K562 (cell line): ENCODE data around the gene ENPP6. TPM values are rescaled to one million over a fixed set of nuclear protein-coding genes. Genes with fewer than 3 reads are reported as not detected.

ENCODE experiments used
- ATAC-seq: fragments of 200-7000 bp; cut with Tn5 transposase; 3 replicates; pipeline ENCODE4 v1.9.1; 2020; ENCODE audit warnings: moderate library complexity
- BruUV-seq: library from RNA; stranded (reverse); fragments of 400-500 nt; replicated peaks from 2 replicates; lab custom pipeline; 2021; lab: Mats Ljungman, UMichigan
- CTCF ChIA-PET: fragments of 300-600 bp; formaldehyde crosslinking; extraction: SDS; loops from one replicate; lab custom pipeline; 2021; ENCODE audit warnings: low intra/inter-chr PET ratio; lab: Yijun Ruan, JAX
- POLR2A ChIA-PET: fragments of 300-600, 350-650 bp; sonication (Branson Sonifier 250); formaldehyde crosslinking; extraction: SDS; loops from one replicate; lab custom pipeline; 2021; ENCODE audit warnings: antibody characterized with exemption, inconsistent platforms; lab: Yijun Ruan, JAX
- DNase-seq, 4 experiments: peaks; one replicate each; pipeline versions ENCODE4 v3.0.0 to v3.0.0-alpha.2; 2011 to 2018; ENCODE audit warnings: low spot score in 3 of 4, mixed read lengths in 3 of 4; ENCODE audit errors: extremely low read depth in 1 of 4
- FAIRE-seq: peaks from 2 replicates; lab custom pipeline; 2011; peaks lifted over from hg19 to GRCh38; lab: Jason Lieb, UNC
- H2AFZ ChIP-seq: 2 replicates; pipeline ENCODE4 v1.6.0; 2011; ENCODE audit warnings: low read depth, low read length, control low read depth, inconsistent platforms
- H3K27ac ChIP-seq: fragments of 200-600 bp; 3 replicates; pipeline ENCODE4 v1.8.0; 2011; ENCODE audit warnings: low read depth, mild to moderate bottlenecking, control low read depth, inconsistent platforms, low read length, moderate library complexity, mixed read lengths; ENCODE audit errors: extremely low read depth
- H3K27me3 ChIP-seq, 2 experiments: fragments of 300-600 bp in 1 of 2; 2 replicates in 1 of 2; 3 replicates in 1 of 2; pipeline versions ENCODE4 v1.6.0 to v1.8.0; 2011; ENCODE audit warnings: inconsistent platforms in 2 of 2, low read length in 2 of 2, mild to moderate bottlenecking in 1 of 2, mixed read lengths in 1 of 2, moderate library complexity in 1 of 2; ENCODE audit not compliant: control insufficient read depth in 2 of 2, insufficient read depth in 2 of 2
- H3K36me3 ChIP-seq: fragments of 300-600 bp; 3 replicates; pipeline ENCODE4 v1.8.0; 2011; ENCODE audit warnings: mild to moderate bottlenecking, low read length, inconsistent platforms; ENCODE audit not compliant: control insufficient read depth, insufficient read depth
- H3K4me1 ChIP-seq, 2 experiments: fragments of 200-600 bp in 1 of 2; replicated peaks in 1 of 2; 2 replicates in 1 of 2; 3 replicates in 1 of 2; pipeline versions ENCODE4 v1.5.1 to v1.8.0; 2011; ENCODE audit warnings: inconsistent platforms in 2 of 2, low read length in 2 of 2, mild to moderate bottlenecking in 1 of 2, mixed read lengths in 1 of 2, moderate library complexity in 1 of 2; ENCODE audit not compliant: control insufficient read depth in 2 of 2, insufficient read depth in 2 of 2
- H3K4me2 ChIP-seq: 2 replicates; pipeline ENCODE4 v1.6.1; 2011; ENCODE audit warnings: low read length, control low read depth, inconsistent platforms, mixed read lengths; ENCODE audit not compliant: insufficient read depth
- H3K4me3 ChIP-seq: fragments of 200-600 bp; sonication (generic), shearing (Covaris generic); 2 replicates; pipeline ENCODE4 v1.5.1; 2016; ENCODE audit warnings: control low read depth, inconsistent platforms
- H3K79me2 ChIP-seq: fragments of 200-600 bp; 3 replicates; pipeline ENCODE4 v1.8.0; 2011; ENCODE audit warnings: low read length, inconsistent platforms; ENCODE audit not compliant: control insufficient read depth, insufficient read depth
- H3K9ac ChIP-seq, 2 experiments: 2 replicates each; pipeline versions ENCODE4 v1.6.0 to v1.6.1; 2011; ENCODE audit warnings: low read depth in 2 of 2, low read length in 2 of 2, control low read depth in 1 of 2, inconsistent platforms in 1 of 2, mild to moderate bottlenecking in 1 of 2, mixed read lengths in 1 of 2; ENCODE audit not compliant: insufficient read depth in 1 of 2
- H3K9me1 ChIP-seq: one replicate; pipeline ENCODE4 v1.6.0; 2011; ENCODE audit warnings: inconsistent platforms, mild to moderate bottlenecking, low read length, moderate library complexity; ENCODE audit not compliant: control insufficient read depth, insufficient read depth
- H3K9me3 ChIP-seq: replicated peaks from 2 replicates; pipeline ENCODE4 v1.5.1; 2011; ENCODE audit warnings: low read depth, low read length, inconsistent platforms; ENCODE audit not compliant: control insufficient read depth, insufficient read depth
- H4K20me1 ChIP-seq: replicated peaks from 2 replicates; pipeline ENCODE4 v1.6.1; 2011; ENCODE audit warnings: low read length, inconsistent platforms, mixed read lengths; ENCODE audit not compliant: control insufficient read depth, insufficient read depth
- BCOR ChIP-seq: fragments of 450-650 bp; IDR thresholded peaks from 2 replicates; pipeline ENCODE4 v1.6.1; 2016
- BRCA1 ChIP-seq, 2 experiments: fragments of 450-650 bp in 1 of 2; sonication (generic) in 1 of 2; formaldehyde crosslinking in 1 of 2; IDR thresholded peaks; 2 replicates each; pipeline versions ENCODE4 v1.5.0 to v1.6.1; 2017 to 2020; ENCODE audit warnings: mild to moderate bottlenecking in 1 of 2, missing genetic modification reagents in 1 of 2
- EGR1 ChIP-seq: fragments of 450-650 bp; conservative IDR thresholded peaks from 2 replicates; pipeline ENCODE4 v1.6.1; 2017; ENCODE audit warnings: mild to moderate bottlenecking
- HDAC8 ChIP-seq: fragments of 450-650 bp; IDR thresholded peaks from 2 replicates; pipeline ENCODE4 v1.6.1; 2016; ENCODE audit warnings: mild to moderate bottlenecking, missing genetic modification characterization, moderate library complexity, missing compliant biosample characterization
- KLF10 ChIP-seq: fragments of 250-450 bp; sonication (Bioruptor Pico); IDR thresholded peaks from 2 replicates; pipeline ENCODE4 v1.6.1; 2021; ENCODE audit warnings: matching md5 sums
- POLR2AphosphoS2 ChIP-seq: IDR thresholded peaks from 2 replicates; pipeline ENCODE4 v1.6.1; 2012; ENCODE audit warnings: low read length, improper control_type of control experiment
- POLR2AphosphoS5 ChIP-seq: IDR thresholded peaks from 2 replicates; pipeline ENCODE4 v1.6.1; 2011; ENCODE audit warnings: mild to moderate bottlenecking, low read depth, low read length, moderate library complexity; ENCODE audit not compliant: control insufficient read depth, insufficient read depth
- SPI1 ChIP-seq: IDR thresholded peaks from 2 replicates; pipeline ENCODE4 v1.6.1; 2011; ENCODE audit warnings: low read depth, low read length, control low read depth, borderline replicate concordance
- SRF ChIP-seq, 2 experiments: fragments of 250-450, 450-650 bp in 1 of 2; sonication (Bioruptor Pico) in 1 of 2; sonication (generic) in 1 of 2; formaldehyde crosslinking; IDR thresholded peaks; 2 replicates each; pipeline versions ENCODE4 v1.5.0 to v1.5.1; 2020 to 2022; ENCODE audit warnings: mild to moderate bottlenecking in 1 of 2, missing genetic modification reagents in 1 of 2
- TAF1 ChIP-seq: IDR thresholded peaks from 2 replicates; pipeline ENCODE4 v1.6.1; 2011; ENCODE audit warnings: mild to moderate bottlenecking, low read length, moderate library complexity; ENCODE audit not compliant: insufficient read depth, control insufficient read depth, severe bottlenecking; ENCODE audit errors: extremely low read depth
- TFE3 ChIP-seq: fragments of 450-650 bp; formaldehyde crosslinking; IDR thresholded peaks from 2 replicates; pipeline ENCODE4 v1.4.0; 2020; ENCODE audit warnings: mild to moderate bottlenecking, mixed read lengths
- WGBS: fragments of 100-300 bp; shearing (Covaris generic); methylation state at CpG from one replicate; pipeline ENCODE4 v1.1.6; 2016; ENCODE audit warnings: low coverage, mixed read lengths; ENCODE audit not compliant: insufficient coverage; ENCODE audit errors: missing lambda C conversion rate; 5-methylcytosine and 5-hydroxymethylcytosine counted together
- in situ Hi-C: fragments of 300-500 bp; cut with MboI; formaldehyde crosslinking; loops from 4 replicates; pipeline ENCODE4 v1.15.0; 2018; ENCODE audit warnings: inconsistent platforms, mixed read lengths
- intact Hi-C: fragments of 100-400 bp; cut with micrococcal nuclease; formaldehyde crosslinking; loops from 2 replicates; pipeline ENCODE4 v1.14.2; 2022
- polyA plus RNA-seq, 8 experiments: library from polyadenylated mRNA; depleted of rRNA in 4 of 8; stranded (reverse) in 5 of 8; unstranded in 3 of 8; fragments of >200 nt; fragmentation: Nextera tagmentation in 2 of 8; fragmentation: Illumina TruSeq in 1 of 8; extraction: Ambion mirVana in 2 of 8; extraction: Trizol in 1 of 8; gene quantifications; 2 replicates each; pipeline versions ENCODE4 v1.2.1 to v1.2.3, GENCODE V29; 2011 to 2014; ENCODE audit warnings: inconsistent platforms in 1 of 8, missing spikeins in 1 of 8
- total RNA-seq, 7 experiments: library from RNA; depleted of rRNA in 6 of 7; stranded (reverse); fragments of >200 nt in 6 of 7; fragmentation: Illumina TruSeq in 2 of 7; extraction: Trizol in 2 of 7; gene quantifications; 2 replicates each; pipeline versions ENCODE4 v1.2.1 to v1.2.3, GENCODE V29; 2011 to 2021; ENCODE audit warnings: low replicate concordance in 1 of 7

The ENPP6 gene
- total and polyA plus RNA-seq, 9 of the 15 experiments (the other 6 are each of a cell fraction or from before 2014, with no cell fraction given) = 0.29 TPM; not detected in 8

GRCh38 chr4:184162596-184162995 lies 55.1 kb downstream of the ENPP6 start:
- no peaks in the 10 kb centered on the region for H3K9me3 ChIP-seq
- WGBS = 4% methylated on average over 5 of the region's 5 CpGs
- no peak for ATAC-seq
- H3K4me2 ChIP-seq = no peak overlapping the region
- ChIA-PET POLR2A (no interaction called here), CTCF (no interaction called here)
- no peaks in the 10 kb centered on the region for H4K20me1 ChIP-seq
- intact Hi-C loops = no loop called here
- H3K4me1 ChIP-seq = no peaks in the 10 kb centered on the region
- H3K79me2 ChIP-seq = no peaks in the 10 kb centered on the region
- no peaks in the 10 kb centered on the region for H3K9me1 ChIP-seq
- H3K36me3 ChIP-seq = no peaks in the 10 kb centered on the region
- in situ Hi-C loops = loop anchor here (25.0 kb wide), 1 partner anchor 700 kb away; no protein-coding TSS in a partner anchor
- H3K9ac ChIP-seq = no peak overlapping the region
- no TSS peak for BruUV-seq
- no peak for FAIRE-seq
- H2AFZ ChIP-seq = no peak overlapping the region
- H3K27ac ChIP-seq = no peak overlapping the region
- TF ChIP-seq SPI1 (no peak), POLR2AphosphoS2 (no peak), EGR1 (no peak), HDAC8 (no peak), BCOR (no peak), SRF (CRISPR knock-in tag; IDR thresholded peaks at IDR 0.05) (no peak), TFE3 (CRISPR knock-in tag) (no peak), TAF1 (no peak), KLF10 (no peak), BRCA1 (IDR thresholded peaks at IDR 0.05) (no peak), BRCA1 (CRISPR knock-in tag; IDR thresholded peaks at IDR 0.05) (no peak), POLR2AphosphoS5 (no peak)
- DNase-seq = no peak
- H3K4me3 ChIP-seq = no peak overlapping the region
- H3K27me3 ChIP-seq = peaks cover 10 to 30% of the 10 kb centered on the region in 2 experiments; a peak in 3 of 5 replicates
